Measurements from ENCODE around the gene SLC38A2.

Gene SLC38A2

DNA sequence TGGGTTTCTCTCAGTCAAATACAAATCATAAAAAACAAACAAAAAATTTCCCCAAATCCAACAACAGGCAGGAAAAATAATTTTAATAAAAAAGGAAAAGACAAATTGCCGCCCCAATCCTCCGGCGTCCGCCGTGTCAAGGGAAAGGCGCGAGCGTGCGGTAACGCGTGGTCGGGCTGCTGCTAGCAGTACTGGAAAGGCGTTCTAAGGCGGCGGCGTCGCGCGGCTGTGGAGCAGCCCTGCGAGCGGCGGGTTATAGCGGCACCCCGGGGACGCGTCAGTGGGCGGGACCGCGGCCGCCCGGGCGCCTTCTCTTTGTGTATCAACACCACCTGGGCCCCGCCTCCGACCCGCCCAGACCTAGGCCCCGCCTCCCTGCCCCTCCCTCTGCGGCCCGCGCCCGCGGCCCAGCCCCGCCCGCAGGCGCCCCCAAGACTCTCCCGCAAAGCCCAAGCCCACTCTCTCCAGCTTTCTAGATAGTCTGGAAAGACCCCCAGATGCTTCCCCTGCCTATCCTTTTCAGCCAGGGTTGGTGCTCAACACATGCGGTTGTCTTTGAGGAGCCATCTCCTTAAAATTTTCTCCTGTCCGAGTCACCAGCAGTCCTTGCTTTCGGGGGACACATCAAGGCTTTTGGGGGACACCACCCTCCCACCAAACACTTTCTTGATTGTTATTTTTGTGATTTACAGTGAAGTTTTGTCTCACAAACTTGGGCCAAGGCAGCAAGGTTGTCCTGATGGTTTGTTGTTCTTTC, at the start of gene SLC38A2:
Gene SLC38A2, minus strand, starts transcription at position 230 of the 757 bp plus-strand sequence. CDS start 1,480 bp downstream, outside the sequence.
- peak within 1 kb of the TSS; percentile 97 for H3K9ac ChIP-seq (ENCODE audit: low read depth, low read length)
- peak; percentile 80 for ATAC-seq (ENCODE audit: insufficient read depth, low read depth)
- peak within 1 kb of the TSS; percentile 98 for H3K27ac ChIP-seq (ENCODE audit: low read length)
- peaks cover 42% of the 10 kb centered on the region for H3K36me3 ChIP-seq (ENCODE audit: insufficient read depth, low read length)
- H3K4me2 ChIP-seq (ENCODE audit: insufficient read depth, low read length) = peak within 1 kb of the TSS; percentile 86
- peak within 1 kb of the TSS; percentile 71 to 86 for H3K4me3 ChIP-seq (ENCODE audit: low read depth in 1 of 2, low read length in 2 of 2)
- TF ChIP-seq CTCF (IDR thresholded peaks at IDR 0.05; ENCODE audit: borderline replicate concordance, extremely low read depth, low read length, poor library complexity, severe bottlenecking) = no peak
- no peak for TF ChIP-seq EZH2 (IDR thresholded peaks at IDR 0.05; ENCODE audit: borderline replicate concordance, low read depth, low read length, severe bottlenecking)
- peaks cover 53% of the 10 kb centered on the region for H3K4me1 ChIP-seq (ENCODE audit: insufficient read depth, low read length)
- peak; percentile 97 for DNase-seq
- H4K20me1 ChIP-seq (ENCODE audit: insufficient read depth, low read length) = peaks cover 40% of the 10 kb centered on the region
- H3K27me3 ChIP-seq (ENCODE audit: insufficient read depth, low read length, poor library complexity) = no peaks in the 10 kb centered on the region
- peak within 1 kb of the TSS; percentile 85 for H2AFZ ChIP-seq (ENCODE audit: low read depth, low read length)
- H3K9me3 ChIP-seq (ENCODE audit: insufficient read depth, low read length, severe bottlenecking) = no peaks in the 10 kb centered on the region
- H3K79me2 ChIP-seq (ENCODE audit: insufficient read depth, low read length) = peaks cover 51% of the 10 kb centered on the region

- Histone ChIP-seq H3K9ac (ENCODE audit: low read depth, low read length) (no peak overlapping the region), H4K20me1 (ENCODE audit: insufficient read depth, low read length) (no peaks in the 10 kb centered on the region), H3K27ac (ENCODE audit: low read length) (no peak overlapping the region), H2AFZ (ENCODE audit: low read depth, low read length) (no peak overlapping the region), H3K4me3 (ENCODE audit: low read depth in 1 of 2, low read length in 2 of 2) (no peak overlapping the region), H3K27me3 (ENCODE audit: insufficient read depth, low read length, poor library complexity) (no peaks in the 10 kb centered on the region), H3K4me2 (ENCODE audit: insufficient read depth, low read length) (no peak overlapping the region), H3K9me3 (ENCODE audit: insufficient read depth, low read length, severe bottlenecking) (no peaks in the 10 kb centered on the region), H3K79me2 (ENCODE audit: insufficient read depth, low read length) (no peaks in the 10 kb centered on the region), H3K4me1 (ENCODE audit: insufficient read depth, low read length) (no peaks in the 10 kb centered on the region), H3K36me3 (ENCODE audit: insufficient read depth, low read length) (no peaks in the 10 kb centered on the region)
- DNase-seq (no peak), ATAC-seq (ENCODE audit: insufficient read depth, low read depth) (no peak)
- TF ChIP-seq CTCF (IDR thresholded peaks at IDR 0.05; ENCODE audit: borderline replicate concordance, extremely low read depth, low read length, poor library complexity, severe bottlenecking) (no peak), EZH2 (IDR thresholded peaks at IDR 0.05; ENCODE audit: borderline replicate concordance, low read depth, low read length, severe bottlenecking) (no peak)
Observed at GRCh38 chr12:46419675-46420074, 47.1 kb upstream of the SLC38A2 start.

DNA sequence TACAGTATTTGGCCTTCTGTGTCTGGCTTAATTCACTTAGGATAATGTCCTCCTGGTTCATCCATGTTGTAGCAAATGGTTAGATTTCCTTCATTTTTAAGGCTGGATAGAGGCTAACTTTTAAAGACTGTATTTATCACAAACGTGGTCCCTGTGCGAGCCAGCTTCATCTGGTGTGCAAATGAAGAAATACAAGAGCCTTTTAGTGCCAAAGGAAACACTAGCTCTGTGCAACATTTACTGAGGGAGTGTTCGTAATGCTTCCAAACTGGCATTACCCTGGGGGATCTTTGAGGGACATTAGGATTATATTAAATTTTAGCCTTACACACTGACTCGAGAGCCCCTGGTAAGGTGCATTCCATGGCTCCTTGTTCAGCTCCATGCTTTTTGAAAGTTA, 43.0 kb upstream of the SLC38A2 start:
- Histone ChIP-seq H3K27ac (ENCODE audit: low read length) (no peak overlapping the region), H3K4me2 (ENCODE audit: insufficient read depth, low read length) (no peak overlapping the region), H3K9me3 (ENCODE audit: insufficient read depth, low read length, severe bottlenecking) (no peaks in the 10 kb centered on the region), H3K36me3 (ENCODE audit: insufficient read depth, low read length) (no peaks in the 10 kb centered on the region), H3K79me2 (ENCODE audit: insufficient read depth, low read length) (no peaks in the 10 kb centered on the region), H3K9ac (ENCODE audit: low read depth, low read length) (no peak overlapping the region), H3K4me1 (ENCODE audit: insufficient read depth, low read length) (no peaks in the 10 kb centered on the region), H2AFZ (ENCODE audit: low read depth, low read length) (no peak overlapping the region), H3K4me3 (ENCODE audit: low read depth in 1 of 2, low read length in 2 of 2) (no peak overlapping the region), H4K20me1 (ENCODE audit: insufficient read depth, low read length) (no peaks in the 10 kb centered on the region), H3K27me3 (ENCODE audit: insufficient read depth, low read length, poor library complexity) (no peaks in the 10 kb centered on the region)
- ATAC-seq (ENCODE audit: insufficient read depth, low read depth) (no peak), DNase-seq (no peak)
- TF ChIP-seq CTCF (IDR thresholded peaks at IDR 0.05; ENCODE audit: borderline replicate concordance, extremely low read depth, low read length, poor library complexity, severe bottlenecking) = no peak
- no peak for TF ChIP-seq EZH2 (IDR thresholded peaks at IDR 0.05; ENCODE audit: borderline replicate concordance, low read depth, low read length, severe bottlenecking)
